Right lobe of liver (tissue), 6 donors: Measurements from ENCODE around the gene UBQLN3. TPM values are rescaled to one million over a fixed set of nuclear protein-coding genes. Genes with fewer than 3 reads are reported as not detected.

ENCODE experiments used
- ATAC-seq, 4 donors: fragments of 200-7000 bp; cut with Tn5 transposase; one replicate each; pipeline ENCODE4 v1.9.1; 2020; ENCODE audit warnings: mild to moderate bottlenecking in 4 of 4, moderate library complexity in 4 of 4
- DNase-seq, 3 donors: peaks; one replicate each; pipeline ENCODE4 v3.0.0-alpha.2; 2020
- H3K27ac ChIP-seq, 3 donors: fragments of 200-600 bp; one replicate each; pipeline ENCODE4 v1.8.0; 2022
- H3K27me3 ChIP-seq, 2 donors: fragments of 200-600 bp; one replicate each; pipeline ENCODE4 v1.8.0; 2022
- H3K36me3 ChIP-seq, 4 donors: fragments of 200-600 bp; sonication (generic) in 1 of 4; one replicate each; pipeline versions ENCODE4 v1.5.1 to v1.8.0; 2017 to 2022; ENCODE audit warnings: control low read depth in 1 of 4
- H3K4me1 ChIP-seq, 4 donors: fragments of 200-600 bp; sonication (generic) in 1 of 4; one replicate each; pipeline versions ENCODE4 v1.5.1 to v1.8.0; 2017 to 2022; ENCODE audit warnings: control low read depth in 1 of 4
- H3K4me3 ChIP-seq, 3 donors: fragments of 200-600 bp; one replicate each; pipeline ENCODE4 v1.8.0; 2022
- H3K9me3 ChIP-seq, 4 donors: fragments of 200-600 bp; sonication (generic) in 1 of 4; one replicate each; pipeline versions ENCODE4 v1.5.1 to v1.8.0; 2017 to 2022; ENCODE audit warnings: control low read depth in 1 of 4
- POLR2A ChIP-seq: fragments of 450-650 bp; IDR thresholded peaks from one replicate; pipeline ENCODE4 v1.6.1; 2017; ENCODE audit warnings: antibody characterized with exemption, mild to moderate bottlenecking
- WGBS: methylation state at CpG from one replicate; pipeline ENCODE4 v1.1.6; 2018; ENCODE audit warnings: low coverage, low lambda C conversion rate; ENCODE audit not compliant: insufficient coverage; ENCODE audit errors: missing lambda C conversion rate; 5-methylcytosine and 5-hydroxymethylcytosine counted together
- intact Hi-C, 2 donors: fragments of 100-400 bp; cut with DNase I; formaldehyde crosslinking; loops; one replicate each; pipeline versions ENCODE4 v1.11.2 to v1.14.1; 2022
- total RNA-seq, 6 experiments: library from RNA; depleted of rRNA in 2 of 6; stranded (reverse); fragments of >200 nt in 2 of 6; fragmentation: NEBNext Ultra II Directional in 3 of 6; extraction: Animal tissue kit (Norgen Biotek cat#: 25700) in 3 of 6; gene quantifications; one replicate each; pipeline versions ENCODE4 v1.1.0 to v1.2.4, GENCODE V29; 2016 to 2023
- TF ChIP-seq, protein P1 (sequence below), 4 donors: fragments of 200-600 bp in 3 of 4; fragments of 450-650 bp in 1 of 4; IDR thresholded peaks; one replicate each; pipeline versions ENCODE4 v1.5.1 to v1.8.0; 2016 to 2022; ENCODE audit warnings: antibody characterized with exemption in 4 of 4, mild to moderate bottlenecking in 2 of 4
- donor health status: DM: no; HTN: yes; CAD: no.
- donor health status: DM: no; HTN: no; CAD: no.
- donor health status: DM: no; HTN: no; CAD: no.
- donor health status: DM: no; HTN: yes; CAD: no.
- donor health status: DM: no; HTN: yes; CAD: no.

The UBQLN3 gene
- total RNA-seq, 6 experiments from 2014 or later = 0.12 TPM; not detected in 5

DNA sequence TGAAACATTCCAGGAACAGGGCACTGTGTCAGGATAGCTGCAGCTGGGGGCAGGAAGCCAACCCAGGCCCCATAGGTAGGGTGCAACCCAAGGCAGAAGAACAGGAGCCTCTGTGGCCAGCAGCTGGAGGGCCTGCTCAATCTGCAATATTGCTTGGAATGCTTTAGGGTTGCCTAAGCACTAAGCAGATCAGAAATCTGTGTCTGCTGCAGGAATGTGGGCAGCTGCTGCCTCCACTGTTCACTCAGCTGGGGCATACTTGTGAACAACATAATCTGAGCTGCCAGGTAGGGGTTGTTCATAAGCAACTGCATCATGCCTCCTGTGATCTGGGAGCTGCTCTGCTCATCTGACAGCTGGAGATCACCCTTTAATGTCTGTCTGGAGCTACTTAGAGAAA lies 5.1 kb upstream of the UBQLN3 start:
- Histone ChIP-seq H3K9me3 (no peaks in the 10 kb centered on the region), H3K27me3 (no peaks in the 10 kb centered on the region), H3K4me3 (no peak overlapping the region), H3K36me3 (no peaks in the 10 kb centered on the region), H3K27ac (no peak overlapping the region), H3K4me1 (no peaks in the 10 kb centered on the region)
- DNase-seq (no peak), ATAC-seq (no peak)
- intact Hi-C loops = no loop called here
- TF ChIP-seq, protein P1, sequence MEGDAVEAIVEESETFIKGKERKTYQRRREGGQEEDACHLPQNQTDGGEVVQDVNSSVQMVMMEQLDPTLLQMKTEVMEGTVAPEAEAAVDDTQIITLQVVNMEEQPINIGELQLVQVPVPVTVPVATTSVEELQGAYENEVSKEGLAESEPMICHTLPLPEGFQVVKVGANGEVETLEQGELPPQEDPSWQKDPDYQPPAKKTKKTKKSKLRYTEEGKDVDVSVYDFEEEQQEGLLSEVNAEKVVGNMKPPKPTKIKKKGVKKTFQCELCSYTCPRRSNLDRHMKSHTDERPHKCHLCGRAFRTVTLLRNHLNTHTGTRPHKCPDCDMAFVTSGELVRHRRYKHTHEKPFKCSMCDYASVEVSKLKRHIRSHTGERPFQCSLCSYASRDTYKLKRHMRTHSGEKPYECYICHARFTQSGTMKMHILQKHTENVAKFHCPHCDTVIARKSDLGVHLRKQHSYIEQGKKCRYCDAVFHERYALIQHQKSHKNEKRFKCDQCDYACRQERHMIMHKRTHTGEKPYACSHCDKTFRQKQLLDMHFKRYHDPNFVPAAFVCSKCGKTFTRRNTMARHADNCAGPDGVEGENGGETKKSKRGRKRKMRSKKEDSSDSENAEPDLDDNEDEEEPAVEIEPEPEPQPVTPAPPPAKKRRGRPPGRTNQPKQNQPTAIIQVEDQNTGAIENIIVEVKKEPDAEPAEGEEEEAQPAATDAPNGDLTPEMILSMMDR (IDR thresholded peaks at IDR 0.05) = no peak
- no peak for TF ChIP-seq POLR2A

DNA sequence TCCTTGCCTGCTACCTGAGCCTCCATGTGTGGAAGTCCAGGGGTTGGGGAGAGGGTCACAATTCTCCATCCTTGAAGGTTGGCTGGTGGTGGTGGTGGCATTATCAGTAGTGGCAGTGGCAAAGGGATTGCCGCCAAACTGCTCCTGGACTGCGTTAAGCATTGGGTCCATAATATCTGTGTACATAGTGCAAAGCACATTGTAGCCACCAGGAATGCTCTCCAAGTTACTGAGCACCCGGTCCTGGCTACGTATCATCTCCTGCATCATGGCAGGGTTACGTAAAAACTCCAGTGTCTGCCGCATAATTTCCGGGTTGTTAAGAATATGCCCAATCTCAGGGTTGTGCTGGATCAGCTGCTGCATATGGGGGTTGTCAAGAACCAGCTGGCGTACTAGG lies 1.2 kb downstream of the UBQLN3 start:
- ATAC-seq = no peak
- WGBS = no CpG with 5 or more reads among the region's 8 CpGs
- intact Hi-C loops = no loop called here

DNA sequence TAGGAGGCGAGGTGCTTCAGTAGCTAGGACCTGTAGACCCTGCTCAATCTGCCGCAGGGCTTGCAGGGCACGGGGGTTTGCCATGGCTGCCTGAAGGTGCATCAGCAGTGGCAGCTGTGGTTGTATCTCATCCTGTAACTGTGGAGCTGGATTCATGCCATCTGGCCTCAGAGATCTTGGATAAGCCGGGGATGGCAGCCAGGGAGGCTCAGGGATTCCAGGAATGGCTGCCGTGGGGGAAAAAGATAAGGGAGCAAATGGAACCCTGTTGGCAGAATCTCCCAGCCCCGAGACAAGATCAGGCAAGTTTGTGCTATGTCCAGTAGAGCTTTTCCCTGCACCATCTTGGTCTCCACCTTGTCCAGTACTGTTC lies 1.8 kb downstream of the UBQLN3 start:
- WGBS = 36% methylated on average over 3 of the region's 6 CpGs
- Histone ChIP-seq H3K4me1 (no peaks in the 10 kb centered on the region), H3K27me3 (no peaks in the 10 kb centered on the region), H3K36me3 (no peaks in the 10 kb centered on the region), H3K27ac (no peak overlapping the region), H3K4me3 (no peak overlapping the region), H3K9me3 (no peaks in the 10 kb centered on the region)
- TF ChIP-seq, protein P1 (IDR thresholded peaks at IDR 0.05) = no peak
- no peak for TF ChIP-seq POLR2A
- ATAC-seq (no peak), DNase-seq (no peak)
- intact Hi-C loops = no loop called here

More for the DNA sequence above, 1.2 kb downstream of the UBQLN3 start:
- no peaks in the 10 kb centered on the region for H3K36me3 ChIP-seq
- no peaks in the 10 kb centered on the region for H3K27me3 ChIP-seq
- TF ChIP-seq POLR2A = no peak
- TF ChIP-seq, protein P1 (IDR thresholded peaks at IDR 0.05) = no peak
- no peaks in the 10 kb centered on the region for H3K9me3 ChIP-seq
- no peaks in the 10 kb centered on the region for H3K4me1 ChIP-seq
- no peak overlapping the region for H3K27ac ChIP-seq
- no peak overlapping the region for H3K4me3 ChIP-seq
- no peak for DNase-seq

DNA sequence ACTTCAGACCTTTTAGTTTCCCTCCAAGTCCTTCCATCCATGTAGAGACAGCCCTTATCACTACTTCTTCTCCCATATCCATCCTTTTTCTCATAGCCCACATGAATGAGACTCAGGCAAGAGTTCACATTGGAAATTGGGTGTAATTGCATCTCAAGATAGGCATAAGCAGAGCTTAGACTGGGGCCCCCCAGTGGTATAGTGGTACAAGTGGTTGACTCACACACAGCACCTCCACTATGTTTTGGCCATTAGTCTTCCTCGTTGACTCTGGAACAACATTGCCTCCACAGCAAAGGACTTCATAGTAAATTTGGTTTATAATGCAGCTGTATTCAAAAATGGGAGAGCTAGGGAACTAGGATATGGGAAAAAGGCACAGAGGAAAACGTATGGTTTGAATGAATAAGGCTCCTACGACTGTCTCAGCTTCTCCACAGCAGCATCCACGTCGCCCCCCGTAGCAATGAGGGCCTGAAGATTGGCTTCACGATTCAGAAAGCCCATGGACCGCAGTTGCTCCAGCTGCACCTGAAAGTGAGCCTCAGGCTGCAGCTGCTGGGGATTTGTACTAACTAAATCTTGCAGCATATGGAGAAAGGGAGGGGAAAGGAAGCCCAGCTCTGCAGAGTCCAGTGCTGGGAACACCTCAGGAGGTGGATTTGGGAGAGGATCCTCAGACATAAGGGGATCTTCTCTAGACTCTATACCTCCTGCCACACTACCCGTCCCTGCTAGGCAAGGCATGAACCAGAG lies 2.4 kb downstream of the UBQLN3 start:
- Histone ChIP-seq H3K9me3 (no peaks in the 10 kb centered on the region), H3K36me3 (no peaks in the 10 kb centered on the region), H3K27ac (no peak overlapping the region), H3K4me1 (no peaks in the 10 kb centered on the region), H3K4me3 (no peak overlapping the region), H3K27me3 (no peaks in the 10 kb centered on the region)
- WGBS = 69% methylated on average over 8 of the region's 9 CpGs
- intact Hi-C loops = no loop called here
- DNase-seq (no peak), ATAC-seq (no peak)
- no peak for TF ChIP-seq POLR2A
- TF ChIP-seq, protein P1 (IDR thresholded peaks at IDR 0.05) = no peak
